NCI-H446 treated with DMSO at 0.1 percent for 48 hours (cell line): ENCODE measurements around the gene MIEF2.
"Not testable (repeated sequence)": the region's sequence is repeated elsewhere in the genome, so short reads cannot be mapped to it uniquely, and the experiment has no call there.

Experiments used
- DNase-seq: peaks from one replicate; lab custom pipeline; 2025; lab: John Stamatoyannopoulos, UW

The MIEF2 gene

DNA sequence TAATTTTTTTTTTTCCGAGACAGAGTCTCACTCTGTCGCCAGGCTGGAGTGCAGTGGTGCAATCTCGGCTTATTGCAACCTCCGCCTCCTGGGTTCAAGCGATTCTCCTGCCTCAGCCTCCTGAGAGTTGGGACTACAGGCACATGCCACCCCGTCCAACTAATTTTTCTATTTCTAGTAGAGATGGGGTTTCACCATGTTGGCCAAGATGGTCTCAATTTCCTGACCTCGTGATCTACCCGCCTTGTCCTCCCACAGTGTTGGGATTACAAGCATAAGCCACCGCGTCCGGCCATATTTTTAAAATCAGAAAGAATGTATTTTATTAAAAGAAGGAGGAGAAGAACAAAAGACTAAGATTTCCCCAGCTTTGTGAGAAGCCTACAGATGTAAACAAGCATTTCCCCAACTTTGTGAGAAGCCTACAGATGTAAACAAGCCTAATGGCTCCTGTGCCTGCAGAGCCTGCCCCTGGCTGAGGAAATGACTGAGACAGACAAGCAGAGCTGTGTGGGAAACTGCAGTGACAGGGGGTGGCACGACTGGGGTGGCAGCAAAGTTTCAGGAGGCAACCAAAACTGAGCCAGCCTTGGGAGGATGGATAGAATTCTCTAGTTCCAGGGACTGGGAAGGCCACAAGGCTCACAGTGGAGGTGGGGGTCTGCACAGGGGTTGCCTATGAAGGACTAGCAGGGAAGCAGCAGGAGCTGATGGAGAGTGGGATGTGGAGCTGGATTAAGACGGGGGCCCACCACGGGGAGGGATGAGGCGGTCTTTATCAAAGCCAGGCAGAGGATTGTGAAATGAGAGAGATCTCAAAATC, 31.5 kb downstream of the MIEF2 start:
- DNase-seq = no peak

DNA sequence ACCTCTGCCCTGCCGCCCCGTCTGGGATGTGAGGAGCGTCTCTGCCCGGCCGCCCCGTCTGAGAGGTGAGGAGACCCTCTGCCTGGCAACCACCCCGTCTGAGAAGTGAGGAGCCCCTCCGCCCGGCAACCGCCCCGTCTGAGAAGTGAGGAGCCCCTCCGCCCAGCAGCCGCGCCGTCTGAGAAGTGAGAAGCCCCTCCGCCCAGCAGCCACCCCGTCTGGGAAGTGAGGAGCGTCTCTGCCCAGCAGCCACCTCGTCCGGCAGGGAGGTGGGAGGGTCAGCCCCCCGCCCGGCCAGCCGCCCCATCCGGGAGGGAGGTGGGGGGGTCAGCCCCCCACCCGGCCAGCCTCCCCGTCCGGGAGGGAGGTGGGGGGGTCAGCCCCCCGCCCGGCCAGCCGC, 37.6 kb downstream of the MIEF2 start:
- DNase-seq = not testable (repeated sequence)

DNA sequence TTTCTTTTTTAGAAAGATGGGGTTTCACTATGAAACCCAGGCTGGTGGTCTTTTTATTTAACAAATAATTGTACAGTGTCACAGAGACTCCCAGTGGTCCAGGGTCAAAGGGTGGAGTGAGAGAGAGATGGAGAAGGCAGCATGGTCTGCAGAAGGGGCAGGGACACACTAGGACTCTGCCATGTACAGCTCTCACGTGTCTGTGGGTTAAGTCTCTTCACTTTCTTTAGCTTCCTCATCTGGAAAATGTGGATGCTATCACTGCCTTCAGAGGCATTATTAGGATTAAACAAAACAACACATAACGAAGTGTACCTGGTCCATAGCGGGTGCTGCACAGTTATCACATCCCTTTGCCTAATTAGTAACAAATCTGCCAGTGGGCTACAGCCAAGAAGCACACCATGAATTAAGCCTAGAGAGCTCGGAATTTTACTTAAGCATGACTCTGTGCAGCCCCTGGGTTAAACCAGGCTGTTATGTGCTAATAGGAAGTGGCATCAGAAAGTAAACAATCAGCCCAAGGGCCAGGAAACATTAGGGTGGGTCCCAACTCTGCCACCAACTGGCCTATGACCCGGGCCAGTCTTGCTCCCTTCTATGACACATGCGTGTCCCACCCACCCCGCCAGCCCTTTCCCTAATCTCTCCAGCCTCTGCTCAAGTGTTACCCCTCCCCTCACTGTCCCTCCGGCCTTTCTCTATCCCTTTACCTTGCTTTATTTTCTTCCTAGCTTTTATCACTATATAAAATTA, 40.4 kb downstream of the MIEF2 start:
- DNase-seq = no peak

DNA sequence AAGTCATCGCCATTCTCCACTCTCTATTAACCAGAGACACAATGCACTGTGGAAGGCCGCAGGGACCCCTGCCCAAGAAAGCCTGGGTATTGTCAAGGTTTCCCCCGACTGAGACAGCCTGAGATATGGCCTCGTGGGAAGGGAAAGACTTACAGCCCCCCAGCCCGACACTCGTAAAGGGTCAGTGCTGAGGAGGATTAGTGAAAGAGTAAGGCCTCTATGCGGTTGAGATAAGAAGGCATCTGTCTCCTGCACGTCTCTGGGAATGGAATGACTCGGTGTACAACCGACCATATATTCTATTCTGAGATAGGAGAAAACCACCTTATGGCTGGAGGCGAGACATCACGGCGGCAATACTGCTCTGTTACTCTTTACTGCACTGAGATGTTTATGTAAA, 42.7 kb downstream of the MIEF2 start:
- DNase-seq = not testable (repeated sequence)

DNA sequence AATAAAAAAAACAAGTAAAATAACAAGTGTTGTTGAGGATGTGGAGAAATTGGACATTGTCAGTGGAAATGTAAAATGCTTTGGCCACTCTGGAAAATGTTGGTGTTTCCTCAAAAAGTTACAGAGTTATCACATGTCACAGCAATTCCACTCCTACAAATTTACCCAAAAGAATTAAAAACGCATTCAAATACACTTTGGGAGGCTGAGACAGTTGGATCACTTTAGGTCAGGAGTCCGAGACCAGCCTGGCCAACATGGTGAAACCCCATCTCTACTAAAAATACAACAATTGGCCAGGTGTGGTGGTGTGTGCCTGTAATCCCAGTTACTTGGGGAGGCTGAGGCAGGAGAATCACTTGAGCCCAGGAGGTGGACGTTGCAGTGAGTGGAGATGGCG, 48.7 kb downstream of the MIEF2 start:
- no peak for DNase-seq

DNA sequence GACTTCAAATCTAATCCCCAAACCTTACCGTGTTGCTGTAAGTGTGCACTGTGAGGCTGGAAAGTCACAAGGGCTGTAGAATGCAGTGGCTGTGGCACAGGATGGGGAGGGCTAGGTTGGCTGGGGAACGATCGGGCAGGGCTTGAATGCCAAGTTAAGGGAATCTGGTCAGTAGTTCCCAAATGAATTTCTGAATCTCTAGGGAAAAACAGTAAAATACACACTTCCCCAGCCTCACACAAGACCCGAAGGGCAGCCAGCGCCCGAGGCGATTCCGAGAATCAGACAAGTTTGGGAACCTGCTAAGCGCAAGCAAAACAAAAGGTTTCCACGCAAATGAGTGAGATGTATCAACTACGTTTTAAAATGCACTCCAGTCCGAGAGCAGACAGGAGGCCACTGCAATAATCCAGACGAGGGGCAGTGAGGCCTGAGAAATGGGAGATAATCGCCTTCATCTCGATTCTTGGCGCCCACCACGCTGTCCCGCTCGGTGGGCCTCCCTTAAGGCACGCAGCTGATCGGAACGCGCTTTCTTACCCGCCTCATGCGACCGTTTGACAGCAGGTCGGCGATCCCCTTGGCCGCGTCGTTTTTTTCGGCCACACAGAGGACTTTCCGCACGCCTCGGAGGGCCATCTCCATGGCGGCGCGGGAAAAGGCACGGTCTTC, 53.7 kb downstream of the MIEF2 start:
- no peak for DNase-seq

DNA sequence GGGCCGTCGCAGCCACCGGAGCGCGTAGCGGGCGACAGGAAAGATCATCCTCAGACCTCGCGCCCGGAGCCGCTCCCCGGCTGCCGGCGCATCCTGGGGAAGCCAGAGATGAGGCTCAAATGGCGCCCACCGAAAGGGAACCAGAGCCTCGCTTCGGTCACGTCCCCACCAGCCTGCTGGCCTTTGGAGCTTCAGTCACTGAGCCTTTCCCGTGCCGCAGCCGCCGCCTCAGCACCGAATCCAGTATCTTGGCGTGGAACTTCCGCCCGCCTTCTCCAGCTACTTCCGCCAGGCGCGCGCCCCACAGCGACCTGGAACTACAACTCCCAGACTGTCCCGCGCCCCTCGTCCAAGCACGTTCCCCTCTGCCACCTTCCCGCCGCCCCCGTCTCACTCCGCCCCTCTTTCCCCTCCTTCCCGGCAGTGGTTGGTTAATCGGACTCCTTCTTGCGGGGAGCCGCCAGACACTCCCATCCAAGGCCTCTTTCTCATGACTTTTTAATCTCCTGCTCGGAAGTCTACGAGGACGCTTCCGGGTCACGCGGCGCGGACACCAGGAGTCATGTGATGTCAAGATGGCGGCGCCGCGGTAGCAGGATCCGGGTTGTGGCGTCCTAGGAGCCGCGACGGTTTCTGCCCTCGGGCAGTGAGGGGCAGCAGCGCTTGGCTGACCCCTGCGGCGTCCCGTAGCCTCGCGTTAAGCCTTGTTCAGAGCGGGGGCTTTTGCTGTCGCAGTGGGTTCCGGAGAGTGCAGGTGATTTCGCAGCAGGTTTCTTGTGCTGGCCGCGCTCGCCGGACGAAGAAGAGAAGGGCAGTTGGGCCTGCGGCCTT, 54.5 kb downstream of the MIEF2 start, which contains the start of the genes SMCR8 and TOP3A:
Gene SMCR8 (plus strand): TSS at position 563 of the 831 bp plus-strand sequence. CDS start 497 bp downstream, outside the sequence.
Gene TOP3A (minus strand): TSS at position 264 of the 831 bp plus-strand sequence. CDS start 216 bp downstream, at position 48.
- peak; percentile 94 for DNase-seq

DNA sequence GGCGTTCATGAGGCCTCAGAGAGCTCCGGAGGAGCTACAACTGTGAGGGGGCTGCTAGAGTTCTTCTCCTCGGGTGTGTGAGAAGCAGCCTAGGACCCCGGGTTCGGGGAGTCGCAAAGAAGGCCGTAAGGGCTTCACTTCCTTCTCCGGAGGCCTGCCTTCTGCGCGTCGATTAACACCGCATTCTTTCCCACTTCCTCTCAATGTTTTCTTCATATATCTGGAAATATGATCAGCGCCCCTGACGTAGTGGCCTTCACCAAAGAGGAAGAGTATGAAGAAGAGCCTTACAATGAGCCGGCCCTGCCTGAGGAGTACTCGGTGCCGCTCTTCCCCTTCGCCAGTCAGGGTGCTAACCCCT, 55.1 kb downstream of the MIEF2 start:
- no peak for DNase-seq

DNA sequence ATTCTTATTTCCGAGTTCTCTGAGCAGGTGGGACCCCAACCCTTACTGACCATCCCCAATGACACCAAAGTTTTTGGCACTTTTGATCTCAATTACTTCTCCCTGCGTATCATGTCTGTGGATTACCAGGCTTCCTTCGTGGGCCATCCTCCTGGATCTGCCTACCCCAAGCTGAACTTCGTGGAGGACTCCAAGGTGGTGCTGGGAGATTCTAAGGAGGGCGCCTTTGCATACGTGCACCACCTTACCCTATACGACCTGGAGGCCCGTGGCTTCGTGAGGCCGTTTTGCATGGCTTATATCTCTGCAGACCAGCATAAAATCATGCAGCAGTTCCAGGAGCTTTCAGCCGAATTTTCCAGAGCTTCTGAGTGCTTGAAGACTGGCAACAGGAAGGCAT, 55.5 kb downstream of the MIEF2 start:
- no peak for DNase-seq
